8988T (cell line): ENCODE data around the gene FCHSD2.
A peak's percentile ranks its signal among the peaks of the same experiment; 100 is the strongest.
"Not testable (repeated sequence)": the region's sequence is repeated elsewhere in the genome, so short reads cannot be mapped to it uniquely, and the experiment has no call there.

Source experiments
- DNase-seq: peaks from one replicate; pipeline ENCODE4 v3.0.0; 2011

The FCHSD2 gene

GRCh38 chr11:73147771-73148681 is 5.9 kb upstream of the FCHSD2 start:
- no peak for DNase-seq

- no peak for DNase-seq
Observed at GRCh38 chr11:73145986-73146575, 4.0 kb upstream of the FCHSD2 start.

- DNase-seq: no peak
Observed at GRCh38 chr11:73143126-73143838, 1.2 kb upstream of the FCHSD2 start.

GRCh38 chr11:73141309-73142127 is 600 bp downstream of the FCHSD2 start:
- DNase-seq: no peak

- peak; percentile 49 for DNase-seq
Observed at GRCh38 chr11:73141031-73141308, 1.1 kb downstream of the FCHSD2 start.

GRCh38 chr11:73140213-73141030 is 1.7 kb downstream of the FCHSD2 start:
- DNase-seq: no peak

DNA sequence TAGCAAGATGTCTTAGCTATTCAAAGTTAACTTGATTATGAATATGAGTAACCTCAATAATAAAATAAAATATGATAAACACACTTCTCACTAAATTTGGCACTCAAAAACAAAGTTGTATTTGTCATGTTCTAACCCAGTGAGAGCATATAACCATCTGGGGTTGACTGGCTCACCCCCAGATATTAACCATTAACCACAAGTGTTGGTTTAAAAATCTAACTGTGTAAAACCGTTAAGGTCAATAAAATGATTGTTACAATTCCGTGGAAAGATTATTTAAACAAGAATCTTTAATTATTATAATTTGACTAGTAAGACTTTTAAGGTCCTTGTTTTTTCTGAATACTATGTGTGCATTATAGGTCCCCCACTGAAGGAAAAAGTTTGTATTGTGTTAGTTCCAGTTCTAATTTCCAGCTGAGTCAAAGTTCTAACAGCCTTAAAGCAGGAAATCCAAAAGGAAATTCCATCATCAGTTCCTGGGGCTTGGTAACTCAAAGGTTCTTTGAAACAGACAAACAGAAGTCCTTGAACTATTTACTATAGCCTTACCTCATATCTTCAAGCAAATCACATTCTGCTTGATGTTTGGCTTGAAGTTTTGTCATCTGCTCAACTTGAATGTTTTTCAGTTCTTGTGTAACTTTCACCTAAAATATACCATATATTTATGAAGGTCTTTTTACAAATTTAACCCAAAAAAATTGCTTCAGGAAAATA is 2.5 kb downstream of the FCHSD2 start:
- DNase-seq: no peak

DNA sequence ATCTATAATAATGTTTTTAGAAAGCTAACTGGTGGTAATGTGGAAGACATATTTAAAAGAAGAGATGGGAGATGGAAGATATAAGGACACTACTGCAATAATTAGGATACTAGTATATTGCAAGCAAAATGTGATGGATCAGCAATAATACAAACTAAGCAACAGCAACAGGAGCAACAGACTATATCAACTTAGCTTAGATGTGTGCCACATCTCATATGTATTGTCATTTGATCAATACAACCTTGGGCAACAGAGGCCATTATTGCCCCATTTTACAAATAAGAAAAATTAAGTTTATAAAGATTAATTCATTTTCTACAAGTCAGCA is 4.2 kb downstream of the FCHSD2 start:
- DNase-seq: no peak

DNA sequence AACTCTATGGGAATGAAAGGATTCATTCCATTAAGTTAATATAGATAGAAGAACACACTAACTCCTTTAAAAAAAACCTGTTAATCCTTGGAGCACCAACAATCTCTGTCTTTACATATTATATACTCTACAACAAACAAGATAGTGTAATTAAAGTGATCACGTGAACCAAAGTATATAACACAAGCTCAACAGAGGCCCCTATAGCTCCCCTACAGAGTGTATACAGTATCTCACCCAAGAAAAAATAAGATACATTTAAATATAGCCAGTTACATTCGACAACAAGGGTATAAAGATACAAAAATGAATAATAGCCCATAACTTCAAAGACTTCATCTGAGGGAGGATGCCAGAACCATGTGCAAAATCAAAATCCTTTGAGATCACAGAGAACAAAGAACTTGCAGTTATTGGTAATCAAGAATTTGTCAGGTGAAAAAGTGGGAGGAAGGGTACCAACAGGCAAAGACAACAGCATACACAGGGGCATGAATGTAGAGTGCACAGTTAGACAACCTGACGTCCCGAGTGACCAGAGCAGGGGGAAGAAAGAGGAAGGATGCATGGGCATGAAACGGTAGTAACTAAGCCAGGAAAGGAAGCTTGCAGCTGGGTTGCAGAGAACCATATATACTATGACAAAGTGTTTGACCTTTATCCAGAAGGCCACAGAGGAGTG is 4.7 kb downstream of the FCHSD2 start:
- DNase-seq: no peak

DNA sequence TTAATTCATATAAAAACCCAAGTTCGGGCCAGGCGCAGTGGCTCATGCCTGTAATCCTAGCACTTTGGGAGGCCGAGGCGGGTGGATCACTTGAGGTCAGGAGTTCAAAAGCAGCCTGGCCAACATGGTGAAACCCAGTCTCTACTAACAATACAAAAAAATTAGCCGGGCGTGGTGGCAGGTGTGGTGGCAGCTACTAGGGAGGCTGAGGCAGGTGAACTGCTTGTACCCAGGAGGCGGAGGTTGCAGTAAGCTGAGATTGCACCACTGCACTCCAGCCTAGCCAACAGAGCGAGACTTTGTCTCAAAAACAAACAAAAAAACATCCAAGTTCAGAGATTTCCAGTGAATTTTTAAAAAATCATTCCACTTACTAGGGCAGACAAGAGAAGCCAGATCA is 5.4 kb downstream of the FCHSD2 start:
- DNase-seq: not testable (repeated sequence)

DNA sequence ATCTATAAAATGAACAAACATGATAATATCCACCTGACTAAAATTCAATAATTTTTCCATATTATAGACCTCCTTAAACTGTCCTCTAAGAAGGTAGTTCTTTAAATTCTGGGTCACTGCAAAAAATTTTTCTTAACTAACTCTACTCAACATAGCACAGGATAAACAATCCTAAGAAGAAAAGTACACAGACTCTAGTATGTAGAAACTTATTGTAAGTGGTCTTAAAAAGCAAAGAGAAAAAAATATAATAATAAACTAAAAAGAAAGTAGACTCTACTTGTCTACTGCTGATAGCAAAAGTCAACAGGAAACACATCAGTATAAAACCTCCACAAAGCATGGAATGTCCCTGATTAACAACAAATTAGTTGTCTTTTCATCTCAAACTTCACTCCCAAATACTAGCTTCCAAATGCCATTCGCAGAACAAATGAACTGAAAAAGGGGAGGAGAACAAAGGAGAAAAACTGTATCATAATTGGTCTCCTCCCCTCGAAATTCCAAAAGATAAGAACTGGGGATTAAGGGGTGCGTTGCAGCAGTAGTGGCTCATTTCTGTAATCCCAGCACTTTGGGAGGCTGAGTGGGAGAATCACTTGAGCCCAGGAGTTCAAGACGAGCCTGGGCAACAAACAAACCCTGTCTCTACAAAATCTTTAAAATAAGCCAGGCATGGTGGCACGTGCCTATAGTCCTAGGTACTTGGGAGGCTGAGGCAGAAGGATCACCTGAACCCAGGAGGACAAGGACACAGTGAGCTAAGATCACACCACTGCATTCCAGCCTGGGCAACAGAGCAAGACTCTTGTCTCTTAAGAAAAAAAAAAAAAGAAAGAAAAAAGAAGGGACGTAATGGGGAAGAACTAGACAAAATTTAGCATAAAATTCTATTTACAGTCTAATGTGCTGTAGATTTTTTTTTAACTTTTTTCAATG is 6.5 kb downstream of the FCHSD2 start:
- DNase-seq: no peak

GRCh38 chr11:73132349-73132748 is 9.8 kb downstream of the FCHSD2 start:
- DNase-seq: not testable (repeated sequence)

DNA sequence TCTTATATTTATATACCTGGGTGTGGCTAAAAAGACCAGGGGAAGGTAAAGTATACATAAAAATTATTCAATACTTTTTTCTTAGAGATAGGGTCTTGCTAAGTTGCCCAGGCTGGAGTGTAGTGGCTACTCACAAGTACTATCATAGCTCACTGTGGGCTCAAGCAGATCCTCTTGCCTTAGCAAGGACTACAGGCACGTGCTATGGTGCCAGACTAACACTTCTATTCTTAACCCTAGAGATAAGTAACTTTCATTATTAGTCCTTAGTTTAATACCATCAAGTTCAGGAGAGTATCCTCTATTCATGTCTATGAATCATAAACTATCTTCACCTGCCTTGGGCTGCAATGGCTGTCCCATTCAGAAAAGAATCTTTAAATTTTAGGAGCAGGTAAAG is 11.9 kb downstream of the FCHSD2 start:
- DNase-seq: no peak

DNA sequence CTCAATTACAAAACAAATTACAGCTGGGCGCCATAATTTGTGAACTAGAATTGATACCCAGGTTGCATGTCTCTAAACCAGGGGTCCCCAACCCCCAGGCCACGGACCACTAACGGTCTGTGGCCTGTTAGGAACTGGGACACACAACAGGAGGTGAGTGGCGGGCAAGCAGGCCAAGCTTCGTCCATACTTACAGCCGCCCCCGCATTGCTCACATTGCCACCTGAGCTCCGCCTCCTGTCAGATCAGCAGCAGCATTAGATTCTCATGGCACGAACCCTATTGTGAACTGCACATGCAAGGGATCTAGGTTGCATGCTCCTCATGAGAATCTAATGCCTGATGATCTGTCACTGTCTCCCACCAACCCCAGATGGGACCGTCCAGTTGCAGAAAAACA is 12.9 kb downstream of the FCHSD2 start:
- DNase-seq: no peak

DNA sequence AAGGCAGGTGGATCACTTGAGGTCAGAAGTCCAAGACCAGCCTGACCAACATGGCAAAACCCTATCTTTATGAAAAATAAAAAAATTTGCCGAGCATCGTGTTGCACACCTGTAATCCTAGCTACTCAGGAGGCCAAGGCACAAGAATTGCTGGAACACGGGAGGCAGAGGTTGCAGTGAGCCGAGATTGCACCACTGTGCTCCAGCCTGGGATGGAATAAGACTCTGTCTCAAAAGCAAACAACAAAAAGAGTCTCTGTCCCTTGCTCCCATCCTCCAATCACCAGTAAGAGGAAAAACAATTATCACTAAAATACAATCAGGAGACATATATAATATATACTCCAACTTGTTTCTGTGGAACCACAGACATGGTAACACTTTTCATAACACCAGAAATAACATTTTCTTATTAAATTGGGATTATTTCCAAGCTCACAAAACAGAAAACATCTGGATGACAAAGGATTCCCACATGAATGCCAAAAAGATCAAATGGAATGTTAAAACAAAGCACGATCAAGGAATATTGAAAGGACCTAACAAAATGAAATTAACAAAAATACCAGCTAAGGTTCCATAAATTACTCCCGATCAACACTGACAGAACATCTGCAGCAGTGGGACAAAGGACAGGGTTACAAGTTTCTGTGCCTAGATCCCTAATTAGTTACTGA is 15.2 kb downstream of the FCHSD2 start:
- no peak for DNase-seq

- no peak for DNase-seq
Observed at GRCh38 chr11:73124800-73125199, 17.3 kb downstream of the FCHSD2 start.

GRCh38 chr11:73123892-73124291 is 18.2 kb downstream of the FCHSD2 start:
- not testable (repeated sequence) for DNase-seq

- DNase-seq: no peak
Observed at GRCh38 chr11:73121692-73122091, 20.4 kb downstream of the FCHSD2 start.

- DNase-seq: no peak
Observed at GRCh38 chr11:73117071-73117470, 25.0 kb downstream of the FCHSD2 start.
